DMS153 (cell line): Measurements from ENCODE around the gene CDH22.

Experiments
- DNase-seq: peaks from one replicate; lab custom pipeline; 2025; lab: John Stamatoyannopoulos, UW

Gene CDH22

DNA sequence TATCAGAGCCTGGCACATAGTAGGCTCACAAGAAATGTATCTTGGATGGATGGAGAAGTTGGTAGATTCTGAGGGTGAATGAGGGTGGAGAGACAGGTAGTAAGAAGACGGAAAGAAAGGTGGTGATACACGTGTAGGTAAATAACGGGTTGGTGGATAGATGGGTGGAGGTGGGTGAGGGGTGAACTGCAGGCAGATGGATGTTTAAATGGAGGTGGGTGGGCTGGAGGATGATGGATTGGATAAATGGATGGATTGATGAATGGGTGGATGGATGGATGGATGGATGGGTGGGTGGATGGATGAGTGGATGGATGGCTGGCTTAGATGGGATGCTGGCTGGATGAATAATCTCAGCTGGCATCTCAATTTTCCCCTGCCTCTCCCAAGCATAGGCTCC lies 9.9 kb downstream of the CDH22 start:
- DNase-seq: no peak

DNA sequence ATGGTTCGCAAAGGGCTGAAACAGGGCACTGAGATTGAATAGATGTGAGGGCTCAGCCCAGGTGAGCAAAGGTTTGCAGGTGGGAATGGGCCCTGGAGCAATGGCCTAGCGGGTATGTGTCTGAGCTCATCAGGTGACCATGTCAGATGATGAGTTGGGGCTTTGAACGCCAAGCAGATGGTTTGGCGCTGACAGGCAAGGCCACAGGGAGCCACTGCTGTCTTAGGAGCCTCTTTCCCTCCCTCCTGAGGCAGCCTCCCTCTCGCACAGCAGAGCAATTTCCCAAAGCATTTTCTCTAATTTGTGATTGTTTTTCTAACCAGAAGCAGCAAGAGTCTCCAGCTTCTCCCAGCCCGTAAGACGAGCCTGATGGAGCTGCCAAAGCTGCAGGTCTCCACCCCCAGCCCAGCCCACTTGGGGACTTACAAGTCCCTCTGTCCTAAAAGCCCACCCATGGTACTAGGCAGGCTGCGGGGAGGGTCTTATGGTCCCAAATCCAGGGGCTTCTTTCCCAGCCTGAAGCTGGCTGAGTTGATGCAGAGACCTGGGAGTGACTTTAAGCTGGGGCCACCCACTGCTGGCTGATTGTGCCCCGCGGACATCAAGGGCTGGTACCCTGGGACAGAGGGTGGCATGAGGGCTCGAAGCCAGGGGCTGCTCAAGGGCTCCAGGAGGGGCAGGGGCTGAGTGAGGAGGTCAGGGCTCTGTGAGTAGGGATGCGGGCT lies 11.6 kb downstream of the CDH22 start:
- no peak for DNase-seq

DNA sequence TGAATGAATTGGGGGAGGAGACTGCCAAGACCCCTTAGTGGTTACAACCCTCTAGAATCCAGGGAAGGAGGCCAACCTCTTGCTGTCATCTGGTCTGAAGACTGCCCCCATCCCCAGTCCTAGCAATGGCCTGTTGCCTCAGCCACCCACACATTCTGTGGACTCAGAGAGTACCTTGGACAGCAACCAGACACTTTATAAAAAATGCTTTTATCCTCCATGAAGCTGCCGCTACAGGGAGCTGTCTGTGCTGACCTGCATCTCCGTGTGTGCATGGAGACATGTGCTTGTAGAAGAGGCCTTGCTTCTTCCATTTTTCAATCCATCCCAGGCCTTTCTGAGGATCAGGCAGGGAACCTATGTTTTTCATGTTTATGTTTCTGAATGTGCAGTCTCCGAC lies 15.2 kb downstream of the CDH22 start:
- no peak for DNase-seq

DNA sequence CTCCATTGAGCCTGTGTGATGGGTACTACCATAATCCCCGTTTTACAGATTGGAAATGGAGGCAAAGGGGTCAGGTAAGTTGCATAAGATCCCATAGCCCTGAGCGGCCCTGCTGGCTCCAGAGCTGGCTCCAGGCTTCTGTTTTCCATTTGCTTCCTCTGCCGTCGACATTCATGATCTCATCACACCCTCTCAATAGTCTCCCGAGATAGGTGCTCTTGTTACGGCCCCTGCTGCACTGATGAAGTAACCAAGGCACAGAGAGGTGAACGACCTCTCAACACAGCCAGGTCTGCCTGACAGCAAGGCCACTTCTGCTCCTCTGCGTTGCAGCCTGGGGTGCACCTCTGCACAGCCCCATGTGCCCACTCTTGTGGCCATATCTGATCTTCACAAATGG lies 16.9 kb downstream of the CDH22 start:
- DNase-seq: peak; percentile 18

DNA sequence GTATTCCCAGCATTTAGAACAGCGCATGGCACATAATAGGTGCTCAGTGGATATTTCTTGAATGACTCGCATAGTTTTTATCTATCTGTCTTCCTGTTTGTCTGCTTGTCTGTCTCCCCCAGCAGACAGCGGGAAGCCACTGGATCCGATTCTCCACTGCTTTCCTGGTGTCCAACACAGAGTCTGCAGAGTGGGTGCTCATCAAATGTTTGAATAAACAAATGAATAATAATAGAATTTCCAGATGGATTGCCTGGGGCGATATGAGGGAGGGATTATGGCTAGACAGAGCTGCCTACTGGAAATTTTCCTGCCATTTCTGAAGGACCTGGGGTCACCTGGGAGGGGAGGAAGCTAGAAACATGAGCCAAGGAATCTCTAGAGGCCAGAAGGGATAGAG lies 18.9 kb downstream of the CDH22 start:
- DNase-seq: no peak

DNA sequence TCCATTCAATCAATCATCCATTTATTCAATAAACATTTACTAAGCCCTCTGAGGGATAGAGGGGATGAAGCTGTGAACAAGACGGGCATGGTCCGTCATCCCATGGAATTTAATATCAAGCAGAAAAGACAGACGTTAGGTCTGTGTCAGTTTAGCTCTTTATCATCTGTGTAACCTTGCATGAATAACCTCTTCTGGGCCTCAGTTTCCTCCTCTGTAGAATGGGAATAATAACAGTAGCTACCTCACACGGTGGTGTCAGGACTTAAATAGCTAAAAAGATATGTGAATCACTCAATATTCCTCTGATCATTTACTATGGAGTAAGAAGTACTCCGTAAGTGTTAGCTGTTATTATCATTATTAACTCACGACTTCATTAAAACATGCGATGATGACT lies 21.3 kb downstream of the CDH22 start:
- no peak for DNase-seq

DNA sequence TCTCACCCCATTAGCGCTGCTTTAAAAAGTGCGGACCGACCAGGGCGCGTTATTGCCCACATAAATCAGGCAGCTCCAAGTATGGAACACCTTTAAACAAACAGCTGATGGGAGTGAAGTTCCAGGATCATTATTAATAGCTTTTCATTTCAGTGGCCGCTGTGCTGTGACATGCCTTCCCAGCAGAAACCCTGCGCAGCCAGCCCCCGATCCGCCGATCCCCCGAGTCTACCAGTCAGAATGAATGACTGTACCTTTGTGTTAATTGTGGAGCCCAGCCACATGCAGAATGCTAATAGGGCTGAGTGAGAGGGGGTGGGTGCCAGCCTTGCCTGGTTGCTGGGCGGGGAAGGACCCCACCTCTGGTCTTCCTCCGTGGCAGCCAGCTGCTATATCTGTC lies 21.9 kb downstream of the CDH22 start:
- DNase-seq: no peak

DNA sequence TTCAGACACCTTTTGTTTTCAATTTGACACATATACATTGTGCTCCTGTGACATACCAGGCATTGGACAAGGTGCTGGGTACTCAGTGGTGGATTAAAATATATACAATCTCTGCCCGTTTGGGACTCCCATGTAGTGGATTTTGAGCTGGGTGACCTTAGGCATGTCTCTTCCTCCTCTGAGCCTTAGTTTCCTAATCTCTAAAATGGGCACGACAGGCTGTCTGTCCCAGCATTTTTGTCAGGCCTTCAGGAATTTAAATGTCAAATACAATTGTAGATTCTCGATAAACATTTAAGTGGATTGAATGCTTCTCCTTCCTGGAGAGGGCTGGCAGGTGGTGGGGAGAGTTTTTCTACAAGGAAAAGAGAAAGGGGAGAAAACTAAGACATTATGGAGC lies 22.6 kb downstream of the CDH22 start:
- no peak for DNase-seq

DNA sequence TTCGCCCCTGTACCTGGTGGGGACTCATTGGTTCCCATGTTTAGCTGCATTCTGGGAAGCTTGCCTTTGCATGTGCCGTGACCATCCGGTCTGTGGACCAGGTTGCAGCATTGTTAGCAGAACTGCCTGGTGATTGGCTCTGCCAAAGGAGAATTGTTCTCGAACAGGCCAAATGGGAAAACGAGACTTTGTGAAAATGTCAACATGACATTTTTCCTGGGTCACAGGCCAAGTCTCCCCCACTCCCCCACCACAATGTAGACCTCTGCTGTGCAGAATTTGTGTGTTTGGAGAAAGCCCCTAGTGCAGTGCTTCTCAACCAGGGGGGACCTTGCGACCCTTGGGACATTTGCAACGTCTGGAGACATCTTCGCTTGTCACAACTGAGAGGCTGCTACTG lies 23.2 kb downstream of the CDH22 start:
- DNase-seq: no peak

DNA sequence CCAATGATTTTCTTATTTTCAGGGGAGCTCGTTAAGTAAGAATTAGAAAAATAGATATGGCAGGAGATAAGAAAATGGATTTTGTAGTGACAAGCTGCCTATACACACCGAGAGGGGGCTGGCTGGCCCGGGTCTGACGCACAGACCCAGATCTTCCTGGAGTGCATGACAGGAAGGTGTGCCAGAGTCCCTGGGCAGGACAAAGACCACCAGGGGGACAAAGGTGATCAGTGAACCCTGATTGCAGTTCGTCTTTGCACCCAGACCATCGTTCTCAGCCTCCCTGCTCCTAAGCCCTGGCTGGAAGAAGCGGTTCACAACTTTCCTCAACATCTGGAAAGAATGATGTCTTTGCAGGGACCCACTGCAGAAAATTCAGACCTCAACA lies 24.3 kb downstream of the CDH22 start:
- DNase-seq: no peak

DNA sequence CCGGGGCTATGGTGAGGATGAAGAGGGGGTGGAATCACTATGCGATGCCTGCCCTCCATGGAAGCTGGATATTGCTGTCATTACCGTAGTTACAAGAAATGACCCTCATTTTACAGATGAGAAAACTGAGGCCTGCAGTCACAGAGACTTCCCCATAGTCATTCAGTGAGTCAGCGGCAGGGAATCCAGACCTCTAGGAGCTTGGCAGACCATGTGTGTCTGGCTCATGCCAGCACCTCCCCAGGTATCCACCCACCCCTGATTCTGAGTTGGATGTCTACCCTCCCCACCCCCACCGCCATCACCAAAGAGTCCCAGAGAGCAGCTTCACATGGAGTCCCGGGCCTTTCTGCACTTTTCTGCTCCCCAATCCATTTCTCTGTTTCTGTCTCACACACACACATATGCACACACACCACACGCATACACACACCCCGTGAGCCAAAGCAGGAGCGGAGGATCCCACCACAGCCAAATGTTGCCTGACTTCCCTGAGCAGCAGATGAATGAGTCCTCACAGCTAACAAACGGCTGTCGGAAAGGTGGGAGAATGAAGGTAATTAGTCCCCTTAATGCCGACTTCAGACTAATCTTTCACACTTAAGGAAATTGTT lies 24.8 kb downstream of the CDH22 start:
- no peak for DNase-seq

DNA sequence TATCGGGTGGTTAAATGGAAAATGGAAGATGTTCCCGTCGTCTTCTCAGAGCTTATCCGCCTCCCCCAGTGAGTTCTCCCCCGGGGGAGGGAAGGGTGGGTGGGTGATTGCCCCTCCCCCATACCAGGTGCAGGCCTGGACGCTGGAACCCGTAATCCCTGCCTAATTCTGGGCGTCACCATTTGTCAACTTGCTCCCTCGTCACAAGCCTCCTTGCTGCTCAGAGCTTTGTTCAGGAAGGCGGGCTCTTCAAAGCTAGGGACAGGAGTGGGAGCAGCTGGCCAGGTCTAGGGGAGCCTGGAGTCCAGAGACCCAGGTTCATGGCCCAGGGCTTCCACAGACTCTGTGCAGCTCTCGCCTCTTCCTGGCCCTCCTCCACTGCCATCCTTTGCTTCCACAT lies 25.6 kb downstream of the CDH22 start:
- no peak for DNase-seq

DNA sequence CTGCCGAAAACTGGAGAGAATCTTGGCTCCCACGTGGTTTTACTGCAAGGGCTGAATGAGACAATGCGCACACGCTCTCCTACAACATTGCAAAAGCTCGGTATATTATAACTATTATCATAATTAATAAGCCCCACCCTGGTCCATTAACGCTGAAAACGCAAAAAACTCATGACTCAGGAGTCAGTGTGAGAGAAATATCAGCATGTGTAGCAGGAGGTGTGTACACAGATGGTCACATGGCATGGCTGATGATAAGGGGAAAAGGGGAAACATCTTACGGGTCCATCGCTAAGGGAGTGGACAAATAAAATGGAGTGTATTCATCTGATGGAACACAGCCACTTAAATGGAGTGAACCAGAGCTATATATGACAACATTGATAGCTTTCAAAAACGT lies 29.2 kb downstream of the CDH22 start:
- no peak for DNase-seq

DNA sequence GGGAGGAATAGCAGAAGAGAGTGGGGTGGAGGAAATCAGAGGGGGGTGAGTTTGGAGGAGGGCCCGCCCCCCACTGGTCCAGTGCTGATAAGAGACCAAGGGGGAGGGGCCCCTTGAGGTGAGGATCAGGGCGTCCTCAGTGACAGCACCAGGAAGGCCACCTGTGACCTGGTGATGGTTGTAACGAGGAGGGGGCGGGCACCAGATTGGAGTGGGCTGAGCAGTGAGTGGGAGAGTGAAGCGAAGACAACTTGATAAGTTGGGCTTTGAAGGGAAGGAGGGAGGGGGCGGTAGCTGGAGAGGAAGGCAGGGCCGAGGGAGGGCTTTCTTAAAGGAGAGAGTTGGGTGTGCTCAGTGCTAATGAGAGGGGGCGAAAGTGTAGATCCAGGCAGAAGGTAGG lies 30.7 kb downstream of the CDH22 start:
- DNase-seq: no peak

DNA sequence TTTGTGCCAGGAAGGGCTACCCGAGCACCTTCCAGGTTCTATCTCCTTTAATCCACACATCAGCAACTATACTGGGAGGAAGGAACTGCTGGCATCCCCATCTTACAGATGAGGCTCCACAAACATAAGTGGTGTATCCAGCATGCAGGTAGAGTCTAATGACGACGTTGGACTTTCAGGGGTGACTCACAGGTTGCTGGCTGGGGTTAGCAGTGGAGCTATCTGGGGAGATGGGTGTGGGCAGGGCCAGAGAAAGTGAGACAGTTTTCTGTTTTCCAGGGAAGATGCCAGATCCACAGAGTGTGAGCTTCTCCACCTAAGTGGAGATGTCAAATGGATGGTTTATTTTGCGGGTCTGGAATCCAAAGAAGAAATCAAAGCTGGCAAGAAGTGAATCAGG lies 31.8 kb downstream of the CDH22 start:
- no peak for DNase-seq

DNA sequence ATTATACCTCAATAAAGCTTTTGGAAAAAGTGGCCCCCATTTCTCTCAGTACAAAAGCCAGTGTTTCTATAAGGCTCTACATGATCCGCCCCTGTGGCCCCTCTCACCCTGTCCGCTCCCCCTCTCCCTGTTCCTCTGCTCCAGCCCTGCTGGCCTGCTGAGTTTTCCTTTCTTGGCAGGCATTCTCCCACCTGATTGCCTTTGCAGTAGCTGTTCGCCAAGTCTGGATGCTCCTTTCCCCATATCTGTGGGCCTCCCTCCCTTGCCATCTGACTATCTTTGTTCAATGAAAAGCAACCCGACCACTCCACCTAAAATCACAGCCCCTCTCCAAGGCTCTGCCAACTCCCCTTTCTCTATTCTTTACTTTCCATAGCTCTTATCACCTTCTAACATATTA lies 33.2 kb downstream of the CDH22 start:
- no peak for DNase-seq

DNA sequence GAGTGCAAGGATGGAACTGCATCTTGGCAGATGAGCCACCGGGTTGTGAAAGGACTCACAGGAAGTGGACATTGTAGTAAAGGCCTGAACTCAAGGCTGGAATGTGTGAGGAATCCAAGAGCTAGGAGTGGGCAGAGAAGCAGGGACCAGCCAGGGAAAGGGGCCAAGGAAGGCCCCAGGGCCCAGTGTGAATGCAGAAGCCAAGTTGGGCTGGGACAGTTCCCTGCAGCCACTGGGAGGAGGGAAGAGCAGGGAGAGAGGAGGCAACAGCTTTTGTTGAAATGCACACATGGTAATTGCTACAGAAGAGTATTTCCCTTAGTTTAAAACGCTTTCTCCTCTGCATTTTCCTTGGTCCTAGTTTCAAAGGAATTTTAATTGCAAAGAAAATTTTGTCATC lies 34.6 kb downstream of the CDH22 start:
- no peak for DNase-seq

DNA sequence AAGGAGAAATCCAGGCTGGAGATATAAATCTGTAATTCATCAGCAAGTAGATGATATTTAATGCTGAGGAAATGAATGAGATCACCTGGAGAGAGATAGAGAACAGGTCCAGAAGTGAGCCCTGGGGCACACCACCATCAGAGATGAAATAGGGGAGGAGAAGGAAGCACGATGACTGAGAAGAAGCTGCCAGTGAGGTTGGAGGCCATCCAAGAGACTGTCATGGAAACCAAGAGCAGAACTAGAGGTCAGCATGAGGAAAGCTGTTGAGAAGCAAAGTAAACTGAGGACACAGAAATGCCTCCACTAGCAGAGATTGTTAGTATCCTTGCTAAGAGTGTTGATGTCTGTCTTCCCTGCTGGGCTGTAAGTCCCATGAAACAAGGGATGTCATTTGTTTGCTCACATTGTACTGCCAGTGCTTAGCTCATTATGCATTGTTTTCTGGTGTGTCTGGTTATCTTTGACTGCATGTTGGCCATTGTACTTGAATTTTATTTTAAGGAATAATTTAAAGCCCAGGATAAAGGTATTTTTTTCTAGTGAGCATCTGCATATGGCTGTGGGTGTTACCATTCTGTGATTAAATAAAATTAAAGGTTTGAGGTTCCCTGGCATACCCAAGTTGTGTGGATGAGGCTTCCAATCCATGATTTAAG lies 35.8 kb downstream of the CDH22 start:
- no peak for DNase-seq

DNA sequence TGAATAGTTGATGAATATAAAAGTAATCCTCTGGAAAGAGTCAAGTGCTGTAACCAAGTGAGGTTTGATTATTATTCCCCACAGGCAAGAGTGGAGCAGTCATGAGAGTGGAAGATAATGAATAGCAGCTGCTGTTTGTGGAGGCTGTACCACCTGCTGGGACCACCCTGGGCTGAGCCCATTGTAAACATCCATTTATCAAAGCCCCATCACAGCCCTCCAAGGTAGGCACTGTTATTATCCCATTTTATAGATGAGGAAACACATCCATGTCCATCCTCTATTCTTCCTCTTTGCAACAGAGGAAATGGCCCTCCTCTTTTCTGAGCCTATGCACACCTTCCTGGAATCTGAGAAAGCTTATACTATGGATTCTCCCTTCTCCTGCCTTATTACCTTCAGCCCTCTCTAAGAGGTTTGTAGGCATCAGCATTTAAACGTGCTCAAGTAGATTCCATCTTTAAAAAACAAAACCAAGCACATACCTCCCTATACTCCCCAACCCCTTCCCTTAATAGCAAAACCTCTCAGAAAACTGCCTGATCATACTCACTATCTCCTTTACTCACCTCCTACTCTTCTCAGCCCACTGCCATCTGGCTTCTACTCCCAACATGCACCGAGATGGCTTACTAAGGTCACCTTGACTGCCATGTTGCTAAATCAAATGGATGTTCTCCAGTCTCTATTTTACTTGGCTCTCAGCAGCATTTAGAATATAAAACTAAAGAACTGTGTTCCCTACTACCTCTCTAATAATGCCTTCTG lies 37.1 kb downstream of the CDH22 start:
- DNase-seq: no peak

DNA sequence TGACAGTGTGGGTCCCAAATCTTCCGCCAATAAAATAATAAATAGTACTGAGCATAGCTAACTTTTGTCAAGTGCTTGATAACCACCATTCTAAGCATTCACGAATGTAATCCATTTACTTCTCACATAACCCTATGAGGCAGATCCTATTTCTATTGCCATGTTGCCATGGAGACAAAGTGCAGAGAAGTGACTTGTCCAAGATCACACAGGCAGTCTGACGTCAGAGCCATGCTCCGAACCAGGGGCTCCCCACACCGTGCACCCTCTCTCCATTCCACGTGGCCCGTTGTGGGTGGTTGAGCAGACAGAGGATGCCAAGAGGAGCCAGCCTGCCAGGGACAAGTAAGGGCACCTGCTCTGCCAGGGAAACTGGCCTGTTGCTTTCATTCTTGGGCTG lies 38.9 kb downstream of the CDH22 start:
- DNase-seq: no peak

DNA sequence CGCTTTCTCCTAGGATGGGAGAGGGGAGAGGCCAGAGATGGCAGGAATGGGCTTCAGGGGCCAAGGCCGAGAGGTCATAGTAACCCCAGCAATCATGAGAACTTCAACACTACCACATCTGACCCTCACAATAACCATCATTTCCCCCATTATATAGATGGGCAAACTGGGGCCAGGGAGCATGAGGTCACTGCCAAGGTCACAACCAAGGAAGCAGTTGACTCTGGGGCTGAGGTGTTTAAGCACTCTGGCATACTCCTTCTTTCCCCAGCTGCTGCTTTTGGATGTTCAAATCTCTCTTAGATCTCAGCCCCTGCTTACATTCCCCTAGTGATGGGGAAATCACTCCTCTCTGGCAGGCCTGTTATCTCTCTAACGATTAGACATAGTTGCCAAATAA lies 39.6 kb downstream of the CDH22 start:
- DNase-seq: no peak

DNA sequence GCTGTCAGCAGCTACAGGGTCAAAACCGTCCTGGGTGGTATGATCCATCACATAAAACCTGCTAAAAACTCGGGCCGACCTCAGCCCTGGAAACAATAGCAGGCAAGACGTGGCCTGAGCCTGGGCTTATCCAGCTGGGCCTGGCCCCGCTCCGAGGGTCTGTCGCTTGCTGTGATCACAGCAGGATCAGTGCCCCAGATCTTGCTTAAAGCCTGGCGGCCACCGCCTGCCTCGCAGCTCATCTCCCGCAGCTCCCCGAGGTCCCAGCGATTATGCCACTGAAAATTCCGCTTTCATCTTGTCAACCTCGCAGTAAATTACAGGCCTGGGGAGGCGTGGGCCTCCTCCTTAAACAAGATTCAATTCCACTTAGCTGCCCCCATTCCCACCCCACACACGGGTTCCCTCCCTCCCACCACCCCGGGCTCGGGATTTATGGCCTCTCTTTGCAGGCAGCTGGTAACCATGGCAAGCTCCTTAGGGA lies 40.1 kb downstream of the CDH22 start:
- no peak for DNase-seq
